H1 (cell line): ENCODE results near the gene FLT1. TPM values are rescaled to one million over a fixed set of nuclear protein-coding genes. Genes with fewer than 3 reads are reported as not detected.
A peak's percentile ranks its signal among the peaks of the same experiment; 100 is the strongest.

Experiments
- CTCF ChIA-PET: fragments of 300-600 bp; sonication (Branson Sonifier 250); formaldehyde crosslinking; loops from one replicate; lab custom pipeline; 2021; ENCODE audit not compliant: partially characterized antibody; lab: Charles Lee
- POLR2A ChIA-PET: fragments of 300-600 bp; sonication (Branson Sonifier 250); formaldehyde crosslinking; loops from one replicate; lab custom pipeline; 2021; ENCODE audit warnings: inconsistent platforms; ENCODE audit not compliant: partially characterized antibody; lab: Charles Lee
- DNase-seq, 2 experiments: peaks; one replicate each; pipeline versions ENCODE4 v3.0.0 to v3.0.0-alpha.2; 2010 to 2022; ENCODE audit warnings: low spot score in 2 of 2, low read depth in 1 of 2, mixed read lengths in 1 of 2
- FAIRE-seq: peaks from 2 replicates; lab custom pipeline; 2011; peaks lifted over from hg19 to GRCh38; lab: Jason Lieb, UNC
- H2AFZ ChIP-seq: 2 replicates; pipeline ENCODE4 v1.8.1; 2012; ENCODE audit warnings: low read length, inconsistent platforms
- H2AK5ac ChIP-seq: 2 replicates; pipeline ENCODE4 v1.6.1; 2013; ENCODE audit warnings: low read depth, low read length
- H2BK120ac ChIP-seq: replicated peaks from 2 replicates; pipeline ENCODE3; 2013; ENCODE audit warnings: low read depth, low read length, inconsistent platforms
- H2BK12ac ChIP-seq: 2 replicates; pipeline ENCODE4 v1.6.1; 2013; ENCODE audit warnings: low read depth, low read length
- H2BK15ac ChIP-seq: 2 replicates; pipeline ENCODE4 v1.6.1; 2013; ENCODE audit warnings: low read length
- H2BK20ac ChIP-seq: 2 replicates; pipeline ENCODE4 v1.6.1; 2013; ENCODE audit warnings: low read length
- H2BK5ac ChIP-seq: 2 replicates; pipeline ENCODE4 v1.6.1; 2013; ENCODE audit warnings: low read depth, low read length
- H3K14ac ChIP-seq: 2 replicates; pipeline ENCODE4 v1.6.1; 2013; ENCODE audit warnings: inconsistent platforms; ENCODE audit not compliant: insufficient read length
- H3K18ac ChIP-seq: 2 replicates; pipeline ENCODE4 v1.6.1; 2013; ENCODE audit warnings: low read length; ENCODE audit errors: extremely low read depth
- H3K23ac ChIP-seq: 2 replicates; pipeline ENCODE4 v1.6.1; 2013; ENCODE audit warnings: inconsistent platforms; ENCODE audit not compliant: insufficient read length
- H3K23me2 ChIP-seq: 2 replicates; pipeline ENCODE4 v1.6.1; 2013; ENCODE audit warnings: low read depth, low read length
- H3K27ac ChIP-seq: 2 replicates; pipeline ENCODE4 v1.6.1; 2011; ENCODE audit warnings: low read depth, low read length, inconsistent platforms
- H3K27me3 ChIP-seq, 4 experiments: replicated peaks in 1 of 4; 1 replicate in 1 of 4; 2 replicates in 3 of 4; pipeline versions ENCODE4 v1.6.1 to v1.8.1; 2011 to 2013; ENCODE audit warnings: low read length in 3 of 4, mild to moderate bottlenecking in 3 of 4, inconsistent platforms in 2 of 4, mixed read lengths in 2 of 4, moderate library complexity in 1 of 4; ENCODE audit not compliant: control insufficient read depth in 3 of 4, insufficient read depth in 3 of 4; ENCODE audit errors: extremely low read depth in 1 of 4
- H3K36me3 ChIP-seq, 4 experiments: 2 replicates each; pipeline versions ENCODE4 v1.6.1 to v1.8.1; 2011 to 2013; ENCODE audit warnings: mild to moderate bottlenecking in 4 of 4, low read length in 3 of 4, moderate library complexity in 2 of 4, control low read depth in 1 of 4, inconsistent platforms in 1 of 4; ENCODE audit not compliant: insufficient read depth in 4 of 4, control insufficient read depth in 2 of 4
- H3K4ac ChIP-seq: replicated peaks from 2 replicates; pipeline ENCODE3; 2013; ENCODE audit warnings: low read length, low read depth, mixed read lengths, inconsistent platforms; ENCODE audit not compliant: insufficient read length
- H3K4me1 ChIP-seq, 4 experiments: replicated peaks in 1 of 4; 1 replicate in 1 of 4; 2 replicates in 3 of 4; pipeline versions ENCODE4 v1.6.1 to v1.8.1; 2011 to 2013; ENCODE audit warnings: low read length in 3 of 4, inconsistent platforms in 2 of 4, mixed read lengths in 1 of 4; ENCODE audit not compliant: insufficient read depth in 4 of 4, control insufficient read depth in 3 of 4
- H3K4me2 ChIP-seq, 2 experiments: 2 replicates each; pipeline versions ENCODE4 v1.6.1 to v1.8.1; 2011 to 2013; ENCODE audit warnings: low read depth in 2 of 2, low read length in 2 of 2, control low read depth in 1 of 2, inconsistent platforms in 1 of 2, mild to moderate bottlenecking in 1 of 2; ENCODE audit not compliant: insufficient read depth in 1 of 2
- H3K4me3 ChIP-seq, 4 experiments: fragments of 200-600, 300-600 bp in 1 of 4; sonication (generic), shearing (Covaris generic), sonication (Bioruptor Twin) in 1 of 4; 2 replicates each; pipeline versions ENCODE4 v1.5.1 to v1.8.1; 2011 to 2016; ENCODE audit warnings: low read length in 4 of 4, low read depth in 3 of 4, control low read depth in 2 of 4, inconsistent platforms in 2 of 4, mild to moderate bottlenecking in 2 of 4, mixed read lengths in 1 of 4, moderate library complexity in 1 of 4; ENCODE audit not compliant: insufficient read depth in 2 of 4; ENCODE audit errors: extremely low read depth in 1 of 4
- H3K56ac ChIP-seq: replicated peaks from 2 replicates; pipeline ENCODE3; 2013; ENCODE audit warnings: low read depth, mild to moderate bottlenecking, mixed read lengths, low read length, inconsistent platforms; ENCODE audit not compliant: insufficient read length
- H3K79me1 ChIP-seq: 2 replicates; pipeline ENCODE4 v1.6.1; 2013; ENCODE audit warnings: low read depth, low read length, control low read depth
- H3K79me2 ChIP-seq, 2 experiments: 2 replicates each; pipeline versions ENCODE4 v1.6.1 to v1.8.1; 2012 to 2013; ENCODE audit warnings: low read length in 2 of 2, mild to moderate bottlenecking in 2 of 2, inconsistent platforms in 1 of 2; ENCODE audit not compliant: insufficient read depth in 2 of 2, control insufficient read depth in 1 of 2
- H3K9ac ChIP-seq, 4 experiments: replicated peaks in 1 of 4; 1 replicate in 1 of 4; 2 replicates in 3 of 4; pipeline versions ENCODE4 v1.6.1 to v1.8.1; 2011 to 2013; ENCODE audit warnings: low read depth in 3 of 4, low read length in 3 of 4, control low read depth in 2 of 4, mild to moderate bottlenecking in 2 of 4, moderate library complexity in 2 of 4, inconsistent platforms in 1 of 4; ENCODE audit errors: extremely low read depth in 1 of 4
- H3K9me3 ChIP-seq, 2 experiments: 2 replicates each; pipeline versions ENCODE4 v1.6.1 to v1.8.1; 2012 to 2013; ENCODE audit warnings: mild to moderate bottlenecking in 2 of 2, moderate library complexity in 2 of 2, control low read depth in 1 of 2, inconsistent platforms in 1 of 2, low read depth in 1 of 2, low read length in 1 of 2, mixed read lengths in 1 of 2; ENCODE audit not compliant: insufficient read depth in 2 of 2
- H4K20me1 ChIP-seq, 2 experiments: replicated peaks in 1 of 2; 2 replicates each; pipeline versions ENCODE3 to v1.8.1; 2011 to 2013; ENCODE audit warnings: inconsistent platforms in 2 of 2, low read length in 2 of 2, mild to moderate bottlenecking in 1 of 2; ENCODE audit not compliant: insufficient read depth in 2 of 2, control insufficient read depth in 1 of 2
- H4K5ac ChIP-seq: 2 replicates; pipeline ENCODE4 v1.6.1; 2013; ENCODE audit warnings: low read length, low read depth, mixed read lengths, inconsistent platforms; ENCODE audit not compliant: insufficient read length
- H4K8ac ChIP-seq: 2 replicates; pipeline ENCODE4 v1.8.0; 2013; ENCODE audit warnings: mild to moderate bottlenecking, moderate library complexity, low read length, inconsistent platforms; ENCODE audit not compliant: insufficient read depth; ENCODE audit errors: extremely low read depth
- H4K91ac ChIP-seq: replicated peaks from 2 replicates; pipeline ENCODE3; 2013; ENCODE audit warnings: low read length, mixed read lengths, inconsistent platforms; ENCODE audit not compliant: insufficient read length
- BCL11A ChIP-seq, 2 experiments: IDR thresholded peaks; one replicate each; pipeline ENCODE4 v1.6.1; 2011; ENCODE audit warnings: low read depth in 2 of 2, low read length in 2 of 2, mild to moderate bottlenecking in 2 of 2
- CBX5 ChIP-seq: fragments of 300-800, 300-1000 bp; sonication (generic); IDR thresholded peaks from 2 replicates; pipeline ENCODE4 v1.7.1; 2016; ENCODE audit warnings: antibody characterized with exemption, low read length, low read depth
- CBX8 ChIP-seq: fragments of 300-800, 300-1000 bp; sonication (generic); IDR thresholded peaks from 2 replicates; pipeline ENCODE4 v1.7.1; 2016; ENCODE audit warnings: low read depth, low read length, borderline replicate concordance
- CHD2 ChIP-seq: IDR thresholded peaks from 2 replicates; pipeline ENCODE4 v1.6.1; 2012; ENCODE audit warnings: low read length, improper control_type of control experiment
- FOSL1 ChIP-seq: IDR thresholded peaks from 2 replicates; pipeline ENCODE4 v1.6.1; 2011; ENCODE audit warnings: mild to moderate bottlenecking, low read depth, low read length, moderate library complexity; ENCODE audit not compliant: insufficient read depth
- HDAC6 ChIP-seq: IDR thresholded peaks from one replicate; pipeline ENCODE4 v1.7.1; 2012; ENCODE audit warnings: low read depth, mild to moderate bottlenecking, inconsistent platforms, low read length, moderate library complexity
- JUN ChIP-seq: IDR thresholded peaks from 2 replicates; pipeline ENCODE4 v1.6.1; 2011; ENCODE audit warnings: low read depth, mild to moderate bottlenecking, improper control_type of control experiment, low read length
- POU5F1 ChIP-seq: IDR thresholded peaks from 2 replicates; pipeline ENCODE4 v1.6.1; 2011; ENCODE audit warnings: low read depth, mild to moderate bottlenecking, low read length, moderate library complexity
- RAD21 ChIP-seq, 2 experiments: IDR thresholded peaks in 1 of 2; conservative IDR thresholded peaks in 1 of 2; 2 replicates each; pipeline ENCODE4 v1.6.1; 2011; ENCODE audit warnings: low read depth in 2 of 2, low read length in 2 of 2, improper control_type of control experiment in 1 of 2, inconsistent platforms in 1 of 2, mild to moderate bottlenecking in 1 of 2, moderate library complexity in 1 of 2
- SAP30 ChIP-seq: fragments of 300-600 bp; sonication (generic); IDR thresholded peaks from 2 replicates; pipeline ENCODE4 v1.7.1; 2012; ENCODE audit warnings: low read length, moderate library complexity, mild to moderate bottlenecking, inconsistent platforms; ENCODE audit not compliant: insufficient read depth, insufficient replicate concordance
- SIRT6 ChIP-seq: IDR thresholded peaks from one replicate; pipeline ENCODE4 v1.7.1; 2012; ENCODE audit warnings: low read length, inconsistent platforms
- SP1 ChIP-seq: IDR thresholded peaks from 2 replicates; pipeline ENCODE4 v1.6.1; 2011; ENCODE audit warnings: low read depth, low read length
- SP4 ChIP-seq: IDR thresholded peaks from 2 replicates; pipeline ENCODE4 v1.6.1; 2012; ENCODE audit warnings: low read length, inconsistent platforms
- WGBS, 2 experiments: shearing (Covaris generic) in 1 of 2; methylation state at CpG; one replicate each; pipeline versions ENCODE4 v1.1.6 to v1.1.7; 2013 to 2015; ENCODE audit warnings: low lambda C conversion rate in 2 of 2, mixed read lengths in 2 of 2, inconsistent platforms in 1 of 2, low coverage in 1 of 2, missing lambda C conversion rate in 1 of 2; ENCODE audit not compliant: insufficient replicate concordance in 2 of 2, insufficient coverage in 1 of 2, insufficient read length in 1 of 2; ENCODE audit errors: extremely low coverage in 1 of 2, missing lambda C conversion rate in 1 of 2; 5-methylcytosine and 5-hydroxymethylcytosine counted together
- polyA plus RNA-seq, 7 experiments: library from polyadenylated mRNA; depleted of rRNA in 3 of 7; stranded (reverse) in 5 of 7; unstranded in 2 of 7; fragments of >200 nt in 5 of 7; fragments of 200-250 nt in 2 of 7; gene quantifications; 1 replicate in 5 of 7; 2 replicates in 1 of 7; 4 replicates in 1 of 7; pipeline versions ENCODE4 v1.2.1 to v1.2.3, GENCODE V29; 2011 to 2013; ENCODE audit warnings: missing spikeins in 2 of 7, mixed read lengths in 2 of 7
- total RNA-seq: library from RNA; stranded (reverse); fragmentation: NEBNext Ultra II Directional; extraction: Animal tissue kit (Norgen Biotek cat#: 25700); gene quantifications from 2 replicates; pipeline ENCODE4 v1.2.1, GENCODE V29; 2021

Gene FLT1
- total and polyA plus RNA-seq, 2 of the 8 experiments (the other 6 are each of a cell fraction or from before 2014, with no cell fraction given) = 19.7 to 90.2 TPM

DNA sequence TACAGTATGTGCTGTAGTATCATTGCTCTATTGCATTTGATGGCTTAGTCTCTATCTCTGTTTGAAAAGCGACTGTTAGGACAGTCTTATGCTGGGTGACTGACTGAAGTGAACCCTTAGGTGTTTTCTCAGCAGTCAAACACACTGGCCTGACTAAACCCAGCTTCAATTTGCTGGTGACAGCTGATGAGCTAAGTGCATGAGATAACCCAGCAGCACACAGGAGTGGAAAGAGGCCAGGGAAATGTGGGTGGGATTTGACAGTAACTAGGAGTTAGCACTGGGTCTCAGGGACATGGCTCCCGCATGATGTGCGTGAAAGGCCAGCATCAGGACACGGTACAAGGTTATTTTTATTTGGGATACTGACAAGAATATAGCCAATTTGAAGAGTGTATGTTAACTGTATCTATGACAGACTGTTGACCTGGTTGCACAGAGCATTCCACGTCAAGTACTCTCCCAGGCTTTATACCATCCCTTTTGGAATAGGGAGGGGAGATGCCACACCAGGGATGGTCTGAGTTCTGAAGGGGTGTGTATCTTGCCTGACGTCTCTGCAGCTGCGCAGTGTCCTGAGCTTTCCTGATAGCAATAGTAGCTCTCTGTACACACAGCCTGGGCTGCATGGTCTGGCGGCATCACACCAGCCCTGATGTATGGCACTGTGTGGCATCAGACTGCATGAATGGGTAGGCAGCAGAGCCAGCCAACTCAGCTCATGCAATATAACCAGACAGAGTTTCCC is 144.8 kb downstream of the FLT1 start:
- Histone ChIP-seq H3K4me3 (no peak overlapping the region), H4K8ac (no peak overlapping the region), H2BK15ac (0 out of 2 replicates have a peak overlapping the region, but pooled peaks have one; percentile 35), H3K23ac (no peak overlapping the region), H2BK20ac (no peak overlapping the region), H3K4me2 (no peak overlapping the region), H3K9me3 (no peaks in the 10 kb centered on the region), H3K14ac (no peak overlapping the region), H3K36me3 (no peaks in the 10 kb centered on the region; a peak in 2 of 8 replicates), H3K27ac (no peak overlapping the region), H3K4me1 (peaks cover 0 to 2% (median 0%) of the 10 kb centered on the region in 4 experiments; a peak in 2 of 7 replicates), H3K79me1 (no peaks in the 10 kb centered on the region), H4K91ac (no peak overlapping the region), H2AK5ac (no peak overlapping the region), H2AFZ (no peak overlapping the region), H4K5ac (no peak overlapping the region), H3K18ac (no peak overlapping the region), H3K56ac (no peak overlapping the region), H2BK5ac (no peak overlapping the region), H2BK12ac (no peak overlapping the region), H3K4ac (no peak overlapping the region), H3K79me2 (no peaks in the 10 kb centered on the region), H3K9ac (no peak overlapping the region), H2BK120ac (no peak overlapping the region), H4K20me1 (peaks cover 0 to 1% of the 10 kb centered on the region in 2 experiments), H3K27me3 (no peaks in the 10 kb centered on the region), H3K23me2 (peaks cover 2% of the 10 kb centered on the region; the same call in 1 of the 2 replicates)
- POLR2A ChIA-PET = no interaction called here
- FAIRE-seq (no peak), DNase-seq (no peak)
- 93% methylated on average over 8 of the region's 8 CpGs; no CpG with 5 or more reads in 1 of the 2 experiments for WGBS, 2 experiments
- CTCF ChIA-PET = interaction anchor here (0.6 kb wide), 1 partner anchor 177 kb away, joined by 6 read pairs; no protein-coding TSS in a partner anchor
- TF ChIP-seq CHD2 = no peak
- no peak for TF ChIP-seq HDAC6
- TF ChIP-seq SIRT6 = no peak
- no peak for TF ChIP-seq SP4
- no peak for TF ChIP-seq RAD21 (IDR thresholded peaks at IDR 0.05 in 1 of 2, conservative IDR thresholded peaks at IDR 0.05 in 1 of 2; ENCODE audit: low read depth in 2 of 2, low read length in 2 of 2)
- TF ChIP-seq POU5F1 = no peak
- no peak for TF ChIP-seq JUN
- TF ChIP-seq CBX5 = no peak
- TF ChIP-seq BCL11A (IDR thresholded peaks at IDR 0.05; ENCODE audit: low read depth in 2 of 2, low read length in 2 of 2) = no peak
- TF ChIP-seq CBX8 = no peak
- no peak for TF ChIP-seq FOSL1
- no peak for TF ChIP-seq SAP30
- no peak for TF ChIP-seq SP1
